Globus pallidus (tissue), 1 donor: Measurements from ENCODE around the gene HACD4.
"Not testable (repeated sequence)": the region's sequence is repeated elsewhere in the genome, so short reads cannot be mapped to it uniquely, and the experiment has no call there.

Experiments used
- DNase-seq: peaks from one replicate; pipeline ENCODE4 v3.0.0-alpha.2; 2015; ENCODE audit warnings: low spot score

Gene HACD4

DNA sequence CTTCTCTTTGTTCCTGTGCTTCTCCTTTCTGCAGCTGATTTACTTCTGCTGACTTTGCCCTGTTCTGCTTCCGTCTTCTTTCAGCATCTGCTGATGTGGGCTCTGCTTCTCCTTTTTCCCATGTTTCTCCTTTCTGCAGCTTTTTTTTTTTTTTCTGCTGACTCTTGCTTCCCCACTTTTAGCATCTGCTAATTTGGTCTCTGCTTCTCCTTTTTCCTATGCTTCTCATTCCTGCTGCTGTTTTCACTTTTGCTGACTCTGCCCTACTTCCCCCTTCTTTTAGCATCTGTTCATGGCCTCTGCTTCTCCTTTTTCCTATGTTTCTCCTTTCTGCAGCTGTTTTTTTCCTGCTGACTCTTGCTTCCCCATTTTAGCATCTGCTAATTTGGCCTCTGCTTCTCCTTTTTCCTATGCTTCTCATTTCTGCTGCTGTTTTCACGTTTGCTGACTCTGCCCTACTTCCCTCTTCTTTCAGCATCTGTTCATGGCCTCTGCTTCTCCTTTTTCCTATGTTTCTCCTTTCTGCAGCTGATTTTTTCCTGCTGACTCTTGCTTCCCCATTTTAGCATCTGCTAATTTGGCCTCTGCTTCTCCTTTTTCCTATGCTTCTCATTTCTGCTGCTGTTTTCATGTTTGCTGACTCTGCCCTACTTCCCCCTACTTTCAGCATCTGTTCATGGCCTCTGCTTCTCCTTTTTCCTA, 58.0 kb downstream of the HACD4 start:
- DNase-seq = not testable (repeated sequence)

- no peak for DNase-seq
Observed at GRCh38 chr9:20972684-20973083, 58.8 kb downstream of the HACD4 start.

GRCh38 chr9:20962536-20963225, 68.8 kb downstream of the HACD4 start:
- no peak for DNase-seq

GRCh38 chr9:20950707-20951106, 80.7 kb downstream of the HACD4 start:
- no peak for DNase-seq
